PC-9 (cell line): ENCODE measurements around the gene TTC4. TPM values are rescaled to one million over a fixed set of nuclear protein-coding genes. Genes with fewer than 3 reads are reported as not detected.

ENCODE experiments used
- BruUV-seq: library from RNA; stranded (reverse); fragments of 400-500 nt; replicated peaks from 2 replicates; lab custom pipeline; 2021; lab: Mats Ljungman, UMichigan
- CTCF ChIA-PET: fragments of 300-600 bp; sonication (Branson Sonifier 250); formaldehyde crosslinking; loops from one replicate; lab custom pipeline; 2022; ENCODE audit warnings: antibody characterized with exemption; lab: Charles Lee
- POLR2A ChIA-PET: fragments of 300-600 bp; sonication (Branson Sonifier 250); formaldehyde crosslinking; loops from one replicate; lab custom pipeline; 2022; ENCODE audit warnings: antibody characterized with exemption; ENCODE audit not compliant: unreplicated experiment; lab: Charles Lee
- DNase-seq, 2 experiments: peaks; one replicate each; pipeline versions ENCODE4 v3.0.0 to v3.0.0-alpha.2; 2015 to 2022; ENCODE audit warnings: mixed read lengths in 1 of 2
- H2AFZ ChIP-seq: fragments of 200-600 bp; sonication (generic); 2 replicates; pipeline ENCODE4 v1.8.1; 2017; ENCODE audit warnings: antibody characterized with exemption
- H3F3A ChIP-seq: fragments of 200-600 bp; sonication (generic); 2 replicates; pipeline ENCODE4 v1.8.1; 2017; ENCODE audit warnings: antibody characterized with exemption, mild to moderate bottlenecking, low read depth; ENCODE audit not compliant: insufficient read depth
- H3K27ac ChIP-seq: fragments of 200-600 bp; sonication (generic); 2 replicates; pipeline ENCODE4 v1.6.1; 2016; ENCODE audit warnings: mixed run types
- H3K27me3 ChIP-seq: fragments of 200-600 bp; sonication (generic); 2 replicates; pipeline ENCODE4 v1.6.1; 2016; ENCODE audit warnings: low read depth, mixed run types; ENCODE audit not compliant: insufficient read depth
- H3K36me3 ChIP-seq: fragments of 200-600 bp; sonication (generic); 2 replicates; pipeline ENCODE4 v1.6.1; 2016; ENCODE audit warnings: low read depth, mixed run types
- H3K4me1 ChIP-seq: fragments of 200-600 bp; sonication (generic); replicated peaks from 2 replicates; pipeline ENCODE4 v1.6.1; 2016; ENCODE audit warnings: mixed run types; ENCODE audit not compliant: insufficient read depth
- H3K4me2 ChIP-seq: fragments of 200-600 bp; sonication (generic); 2 replicates; pipeline ENCODE4 v1.6.1; 2017; ENCODE audit warnings: mixed run types
- H3K4me3 ChIP-seq: fragments of 200-600 bp; sonication (generic); 2 replicates; pipeline ENCODE4 v1.6.1; 2016; ENCODE audit warnings: mixed run types
- H3K79me2 ChIP-seq: fragments of 200-600 bp; sonication (generic); 2 replicates; pipeline ENCODE4 v1.6.1; 2017; ENCODE audit warnings: low read depth, mixed run types
- H3K9me2 ChIP-seq: fragments of 200-600 bp; sonication (generic); 2 replicates; pipeline ENCODE4 v1.8.1; 2017; ENCODE audit warnings: mild to moderate bottlenecking; ENCODE audit not compliant: insufficient read depth
- H3K9me3 ChIP-seq: fragments of 200-600 bp; sonication (generic); 2 replicates; pipeline ENCODE4 v1.8.1; 2016; ENCODE audit warnings: low read depth; ENCODE audit not compliant: insufficient read depth
- H4K20me1 ChIP-seq: fragments of 200-600 bp; sonication (generic); 2 replicates; pipeline ENCODE4 v1.8.1; 2017; ENCODE audit not compliant: insufficient read depth
- EZH2 ChIP-seq: fragments of 200-600 bp; sonication (generic); IDR thresholded peaks from 2 replicates; pipeline ENCODE4 v1.8.0; 2017; ENCODE audit warnings: antibody characterized with exemption, low read depth
- intact Hi-C: fragments of 100-400 bp; cut with micrococcal nuclease; formaldehyde crosslinking; loops from one replicate; pipeline ENCODE4 v1.10.0; 2022; ENCODE audit not compliant: unreplicated experiment
- total RNA-seq: library from RNA; stranded (reverse); gene quantifications from 2 replicates; pipeline ENCODE4 v1.2.3, GENCODE V29; 2021
- TF ChIP-seq, protein P1 (sequence below): fragments of 200-600 bp; sonication (generic); conservative IDR thresholded peaks from 2 replicates; pipeline ENCODE4 v1.6.1; 2017; ENCODE audit warnings: mixed run types, antibody characterized with exemption, mild to moderate bottlenecking, moderate library complexity

Gene TTC4
- total RNA-seq, 1 experiment from 2014 or later: 31.5 TPM

- Histone ChIP-seq H3K4me1 (peaks cover 11% of the 10 kb centered on the region), H3K9me3 (no peaks in the 10 kb centered on the region), H3K27me3 (no peaks in the 10 kb centered on the region), H2AFZ (no peak overlapping the region), H3K36me3 (no peaks in the 10 kb centered on the region), H3K4me3 (no peak overlapping the region), H3K9me2 (no peaks in the 10 kb centered on the region), H3F3A (peaks cover 8% of the 10 kb centered on the region; the same call in 1 of the 2 replicates), H3K27ac (no peak overlapping the region), H4K20me1 (no peaks in the 10 kb centered on the region; the same call in 1 of the 2 replicates), H3K4me2 (no peak overlapping the region), H3K79me2 (no peaks in the 10 kb centered on the region)
- no TSS peak for BruUV-seq
- no peak for TF ChIP-seq EZH2
- TF ChIP-seq, protein P1, sequence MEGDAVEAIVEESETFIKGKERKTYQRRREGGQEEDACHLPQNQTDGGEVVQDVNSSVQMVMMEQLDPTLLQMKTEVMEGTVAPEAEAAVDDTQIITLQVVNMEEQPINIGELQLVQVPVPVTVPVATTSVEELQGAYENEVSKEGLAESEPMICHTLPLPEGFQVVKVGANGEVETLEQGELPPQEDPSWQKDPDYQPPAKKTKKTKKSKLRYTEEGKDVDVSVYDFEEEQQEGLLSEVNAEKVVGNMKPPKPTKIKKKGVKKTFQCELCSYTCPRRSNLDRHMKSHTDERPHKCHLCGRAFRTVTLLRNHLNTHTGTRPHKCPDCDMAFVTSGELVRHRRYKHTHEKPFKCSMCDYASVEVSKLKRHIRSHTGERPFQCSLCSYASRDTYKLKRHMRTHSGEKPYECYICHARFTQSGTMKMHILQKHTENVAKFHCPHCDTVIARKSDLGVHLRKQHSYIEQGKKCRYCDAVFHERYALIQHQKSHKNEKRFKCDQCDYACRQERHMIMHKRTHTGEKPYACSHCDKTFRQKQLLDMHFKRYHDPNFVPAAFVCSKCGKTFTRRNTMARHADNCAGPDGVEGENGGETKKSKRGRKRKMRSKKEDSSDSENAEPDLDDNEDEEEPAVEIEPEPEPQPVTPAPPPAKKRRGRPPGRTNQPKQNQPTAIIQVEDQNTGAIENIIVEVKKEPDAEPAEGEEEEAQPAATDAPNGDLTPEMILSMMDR: no peak
- ChIA-PET CTCF (interaction anchor here (0.5 kb wide), 1 partner anchor 929 kb away, joined by 6 read pairs; no protein-coding TSS in a partner anchor), POLR2A (no interaction called here)
- no peak for DNase-seq
- intact Hi-C loops: no loop called here
Measured at GRCh38 chr1:54748094-54748835, 32.6 kb downstream of the TTC4 start.

GRCh38 chr1:54750596-54750995 lies 34.9 kb downstream of the TTC4 start:
- BruUV-seq: no TSS peak
- intact Hi-C loops: no loop called here
- no peaks in the 10 kb centered on the region for H3K9me2 ChIP-seq
- no peaks in the 10 kb centered on the region for H3K36me3 ChIP-seq
- no peak overlapping the region for H2AFZ ChIP-seq
- DNase-seq: no peak
- no peak overlapping the region for H3K4me3 ChIP-seq
- H4K20me1 ChIP-seq: no peaks in the 10 kb centered on the region
- no peaks in the 10 kb centered on the region for H3F3A ChIP-seq
- H3K79me2 ChIP-seq: no peaks in the 10 kb centered on the region
- no peaks in the 10 kb centered on the region for H3K9me3 ChIP-seq
- TF ChIP-seq, protein P1: no peak
- no peak for TF ChIP-seq EZH2
- no peak overlapping the region for H3K27ac ChIP-seq
- H3K4me2 ChIP-seq: no peak overlapping the region
- ChIA-PET POLR2A (no interaction called here), CTCF (interaction anchor here (1.0 kb wide), 1 partner anchor 50 kb away, joined by 6 read pairs; the partner anchor contains the start of gene TTC22)
- H3K4me1 ChIP-seq: peaks cover 1% of the 10 kb centered on the region; the same call in 1 of the 2 replicates
- no peaks in the 10 kb centered on the region for H3K27me3 ChIP-seq

GRCh38 chr1:54751426-54751825 lies 35.8 kb downstream of the TTC4 start:
- TF ChIP-seq, protein P1: no peak
- no peak for TF ChIP-seq EZH2
- CTCF ChIA-PET: interaction anchor here (0.6 kb wide), 1 partner anchor 263 kb away, joined by 4 read pairs; no protein-coding TSS in a partner anchor
- Histone ChIP-seq H3K9me3 (no peaks in the 10 kb centered on the region), H3K27me3 (no peaks in the 10 kb centered on the region), H3K4me1 (no peaks in the 10 kb centered on the region), H3K36me3 (no peaks in the 10 kb centered on the region), H3K9me2 (no peaks in the 10 kb centered on the region), H2AFZ (no peak overlapping the region), H3K4me3 (no peak overlapping the region), H3K79me2 (no peaks in the 10 kb centered on the region), H3K4me2 (no peak overlapping the region), H3K27ac (no peak overlapping the region), H4K20me1 (no peaks in the 10 kb centered on the region), H3F3A (no peaks in the 10 kb centered on the region; the same call in 1 of the 2 replicates)
- no TSS peak for BruUV-seq
- intact Hi-C loops: no loop called here
- DNase-seq: no peak
- POLR2A ChIA-PET: interaction anchor here (0.7 kb wide), 1 partner anchor 699 kb away, joined by 4 read pairs; the partner anchor contains the start of gene TMEM59
